Left colon (tissue), 2 donors: ENCODE results near the gene MYOM1. TPM values are rescaled to one million over a fixed set of nuclear protein-coding genes. Genes with fewer than 3 reads are reported as not detected.
"Not testable (repeated sequence)": the region's sequence is repeated elsewhere in the genome, so short reads cannot be mapped to it uniquely, and the experiment has no call there.

Experiments used
- ATAC-seq: fragments of 200-7000 bp; cut with Tn5 transposase; one replicate; pipeline ENCODE4 v1.9.1; 2020; ENCODE audit warnings: mild to moderate bottlenecking, moderate library complexity
- DNase-seq, 2 donors: peaks; one replicate each; pipeline ENCODE4 v3.0.0-alpha.2; 2020
- intact Hi-C, 2 donors: fragments of 100-400 bp; cut with DNase I in 1 of 2; cut with micrococcal nuclease in 1 of 2; formaldehyde crosslinking; loops; one replicate each; pipeline versions ENCODE4 v1.11.2 to v1.14.0; 2022; cut with DNase I, micrococcal nuclease
- total RNA-seq, 2 donors: library from RNA; stranded (reverse); fragmentation: NEBNext Ultra II Directional; extraction: Animal tissue kit (Norgen Biotek cat#: 25700); gene quantifications; one replicate each; pipeline ENCODE4 v1.2.1, GENCODE V29; 2021
- donor health status: DM: no; HTN: no; CAD: no.
- donor health status: DM: yes; HTN: yes; CAD: no.

Gene MYOM1
- total RNA-seq, 2 donors from 2014 or later = 3.5 to 9.6 TPM

GRCh38 chr18:3205239-3205638, 14.5 kb downstream of the MYOM1 start:
- no peak for DNase-seq
- no peak for ATAC-seq

DNA sequence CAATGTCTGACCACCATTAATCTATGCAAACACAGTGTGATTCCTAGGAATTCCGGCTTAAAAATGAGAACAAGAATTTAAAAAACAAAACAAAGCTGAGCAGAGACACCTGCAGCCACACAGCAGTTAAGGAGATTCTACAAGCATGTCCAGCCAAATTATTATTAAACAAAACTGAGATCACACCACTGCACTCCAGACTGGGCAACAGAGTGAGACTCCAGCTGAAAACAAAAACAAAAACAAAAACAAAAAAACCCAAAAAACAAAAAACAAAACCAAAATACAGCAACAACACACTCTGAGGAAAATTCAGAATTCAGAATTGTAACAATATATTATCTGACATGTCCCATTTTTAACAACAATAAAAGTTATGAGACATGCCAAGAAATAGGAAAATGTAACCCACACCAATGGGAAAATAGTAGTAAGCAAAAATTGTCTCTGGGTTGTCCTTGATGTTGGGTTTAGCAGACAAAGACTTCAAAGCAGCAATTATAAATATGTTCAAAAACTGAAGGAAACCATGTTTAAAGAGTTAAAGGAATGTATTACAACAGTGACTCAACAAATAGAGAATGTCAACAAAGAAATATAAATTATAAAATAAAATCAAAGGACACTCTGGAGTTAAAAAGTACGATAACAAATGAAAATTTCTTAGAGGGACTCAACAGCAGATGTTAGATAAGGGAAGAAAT, 19.7 kb downstream of the MYOM1 start:
- intact Hi-C loops = no loop called here
- DNase-seq = no peak
- no peak for ATAC-seq

More at GRCh38 chr18:3205239-3205638, 14.5 kb downstream of the MYOM1 start:
- intact Hi-C loops = no loop called here

DNA sequence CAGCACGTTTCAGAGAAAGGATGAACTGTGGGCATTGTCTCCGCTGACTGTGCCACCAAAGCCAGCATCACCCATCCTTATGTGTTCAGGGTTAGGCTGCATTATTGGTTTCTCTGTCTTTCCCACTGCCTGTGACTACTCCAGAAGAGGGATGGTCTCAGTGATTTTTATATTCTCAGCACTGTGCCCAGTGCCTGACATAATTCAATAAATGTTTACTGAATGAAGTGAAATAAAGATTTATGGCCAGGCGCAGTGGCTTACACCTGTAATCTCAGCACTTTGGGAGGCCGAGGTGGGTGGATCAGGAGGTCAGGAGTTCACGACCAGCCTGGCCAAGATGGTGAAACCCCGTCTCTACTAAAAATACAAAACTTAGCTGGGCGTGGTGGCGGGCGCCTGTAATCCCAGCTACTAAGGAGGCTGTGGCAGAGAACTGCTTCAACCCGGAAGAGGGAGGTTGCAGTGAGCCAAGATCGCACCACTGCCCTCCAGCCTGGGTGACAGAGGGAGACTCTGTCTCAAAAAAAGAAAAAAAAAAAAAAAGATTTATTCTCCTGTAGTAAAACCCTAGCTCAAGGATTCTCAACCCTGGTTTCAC, 21.4 kb downstream of the MYOM1 start:
- ATAC-seq = peak; percentile 89
- intact Hi-C loops = not testable (repeated sequence)
- DNase-seq = peak; percentile 35 to 37

- intact Hi-C loops = no loop called here
- no peak for DNase-seq
These were observed 24.7 kb downstream of the MYOM1 start for GRCh38 chr18:3194947-3195612.

GRCh38 chr18:3193331-3193730, 26.4 kb downstream of the MYOM1 start:
- no peak for ATAC-seq

More at GRCh38 chr18:3194947-3195612, 24.7 kb downstream of the MYOM1 start:
- no peak for ATAC-seq

DNA sequence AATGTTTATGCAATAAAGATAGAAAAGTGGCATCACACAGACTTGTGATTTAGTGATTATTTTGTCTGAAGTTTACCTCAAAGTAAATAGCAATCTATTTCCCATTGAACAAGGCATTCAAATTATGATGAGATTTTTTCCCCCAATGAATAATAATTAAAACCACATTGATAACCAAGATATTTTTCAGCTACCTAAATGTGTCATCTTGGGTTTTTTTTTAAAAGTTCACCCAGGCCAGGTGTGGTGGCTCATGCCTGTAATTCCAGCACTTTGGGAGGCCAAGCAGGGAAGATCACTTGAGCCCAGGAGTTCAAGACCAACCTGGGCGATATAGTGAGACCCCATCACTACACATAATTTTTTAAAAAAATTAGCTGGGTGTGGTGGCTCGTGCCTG, 27.0 kb downstream of the MYOM1 start:
- intact Hi-C loops = no loop called here
- ATAC-seq (no peak), DNase-seq (no peak)

More at GRCh38 chr18:3193331-3193730, 26.4 kb downstream of the MYOM1 start:
- intact Hi-C loops = no loop called here
- no peak for DNase-seq

DNA sequence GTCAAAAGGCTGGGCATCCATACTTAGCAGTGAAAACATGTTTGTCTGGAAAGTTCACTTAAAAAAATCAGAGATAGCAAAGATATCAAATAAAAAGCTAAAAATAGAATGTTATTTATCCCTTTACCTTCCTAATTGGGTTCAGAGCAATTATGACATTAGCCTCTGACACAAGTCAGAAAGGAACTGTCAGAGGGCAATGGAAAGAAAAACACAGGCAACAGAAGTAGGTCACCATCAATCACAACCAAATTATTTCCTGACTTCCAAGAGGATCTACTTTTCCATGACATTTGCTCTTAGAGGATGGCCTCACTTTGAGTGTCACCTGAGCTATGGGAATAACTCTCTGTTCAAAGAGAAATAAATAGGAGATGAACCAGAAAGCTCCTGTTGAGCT, 27.5 kb downstream of the MYOM1 start:
- intact Hi-C loops = no loop called here
- no peak for ATAC-seq
- DNase-seq = no peak

- intact Hi-C loops = no loop called here
- ATAC-seq = no peak
These were observed 29.2 kb downstream of the MYOM1 start for GRCh38 chr18:3190610-3191009.

GRCh38 chr18:3189884-3190283, 29.9 kb downstream of the MYOM1 start:
- intact Hi-C loops = no loop called here
- DNase-seq = no peak
- no peak for ATAC-seq

More at GRCh38 chr18:3190610-3191009, 29.2 kb downstream of the MYOM1 start:
- no peak for DNase-seq

DNA sequence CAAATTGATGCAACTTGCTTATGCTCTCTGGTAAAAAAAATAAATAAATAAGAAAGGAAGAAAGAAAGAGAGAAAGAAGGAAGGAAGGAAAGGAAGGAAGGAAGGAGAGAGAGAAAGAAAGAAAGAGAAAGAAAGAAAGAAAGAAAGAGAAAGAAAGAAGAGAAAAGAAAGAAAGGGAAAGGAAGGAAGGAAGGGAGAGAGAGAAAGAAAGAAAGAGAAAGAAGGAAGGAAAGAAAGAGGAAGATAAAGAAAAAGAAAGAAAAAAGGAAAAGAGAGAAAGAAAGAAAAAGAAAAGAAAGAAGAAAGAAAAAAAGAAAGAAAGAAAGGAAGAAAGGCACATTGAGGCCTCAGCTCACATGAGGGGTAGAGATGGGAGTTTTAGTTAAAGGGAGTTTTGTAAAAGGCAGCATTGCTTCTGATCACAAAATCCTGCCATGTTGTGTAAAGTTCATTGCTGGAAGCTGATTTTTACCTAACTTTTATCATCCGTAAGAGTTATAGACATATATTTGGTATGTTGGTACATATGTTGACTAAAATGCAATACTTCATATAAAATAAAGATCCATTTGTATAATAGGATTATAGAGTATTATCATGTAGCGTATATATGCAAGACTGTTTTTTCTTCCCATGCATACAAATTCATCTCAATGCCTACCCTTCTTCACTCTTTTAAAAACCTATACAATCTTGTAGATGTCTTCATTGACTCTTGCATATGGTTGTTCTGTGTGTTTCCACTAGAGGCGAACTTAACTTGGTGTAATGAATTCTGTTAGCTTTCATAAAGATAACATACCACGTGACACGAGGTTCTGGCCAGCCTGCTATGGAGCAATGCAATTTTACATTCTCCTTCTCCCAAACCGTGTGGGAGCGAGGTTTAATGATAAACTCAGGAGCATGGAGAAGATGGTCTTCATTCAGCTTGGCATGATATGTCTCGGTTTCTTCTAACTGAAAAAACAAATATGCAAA, 32.8 kb downstream of the MYOM1 start:
- ATAC-seq (peak; percentile 91), DNase-seq (no peak)
- intact Hi-C loops = no loop called here

DNA sequence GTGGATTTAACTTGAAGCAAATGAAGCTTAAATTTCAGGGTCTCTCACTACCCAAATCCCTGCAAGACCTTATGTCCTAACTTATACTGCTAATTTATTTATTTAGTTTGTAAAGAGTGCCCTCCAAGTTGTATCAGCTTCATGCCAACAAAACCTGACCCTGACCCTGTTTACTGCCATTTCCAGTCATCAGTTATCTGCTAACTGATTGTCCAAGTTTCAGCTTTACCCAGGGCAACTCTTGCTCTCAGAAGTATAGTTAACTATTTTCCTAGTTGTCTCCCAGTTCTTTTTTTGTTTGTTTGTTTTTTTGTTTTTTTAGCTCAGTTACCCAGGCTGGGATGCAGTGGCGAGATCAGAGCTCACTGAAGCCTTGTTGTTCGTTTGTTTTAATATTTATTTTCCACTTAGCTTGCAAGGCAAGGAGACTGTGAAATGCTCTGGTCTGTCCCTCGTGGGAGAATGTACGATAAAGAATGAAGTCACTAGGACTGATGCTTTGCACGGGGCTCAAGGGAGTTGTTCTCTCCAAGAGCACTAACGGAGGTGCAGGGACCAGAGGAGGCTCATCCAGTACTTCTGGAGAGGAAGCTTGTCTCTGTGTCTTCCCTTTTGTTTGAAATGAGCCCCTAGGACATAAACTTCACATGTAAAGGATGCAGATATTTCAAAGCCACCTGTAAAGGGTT, 35.3 kb downstream of the MYOM1 start:
- ATAC-seq (no peak), DNase-seq (no peak)
- intact Hi-C loops = no loop called here

DNA sequence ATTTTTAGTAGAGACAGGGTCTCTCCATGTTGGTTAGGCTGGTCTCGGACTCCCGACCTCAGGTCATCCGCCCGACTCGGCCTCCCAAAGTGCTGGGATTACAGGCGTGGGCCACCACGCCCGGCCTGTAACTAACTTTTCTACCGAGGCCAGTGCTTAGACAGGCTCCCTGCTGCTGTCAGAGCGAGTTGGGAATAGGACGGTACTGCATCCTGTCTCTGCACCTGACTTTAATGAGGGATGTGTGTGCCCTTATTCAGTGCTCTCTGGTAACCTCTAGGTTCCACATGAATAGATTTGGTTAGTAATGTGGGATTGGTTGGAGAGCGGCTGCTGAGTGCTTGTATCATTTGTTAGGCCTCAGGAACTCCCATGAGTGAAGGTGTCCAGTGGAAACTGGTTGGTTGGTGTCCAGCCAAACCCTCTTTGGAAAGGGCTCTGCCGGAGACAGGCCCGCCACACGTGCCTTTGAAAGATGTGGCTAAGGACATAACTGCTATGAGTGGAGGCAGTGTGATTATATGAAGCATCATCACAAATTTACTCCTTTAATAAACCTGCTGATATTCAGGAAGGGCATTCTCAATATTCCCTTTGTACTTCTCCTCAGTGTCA, 36.6 kb downstream of the MYOM1 start:
- no peak for ATAC-seq
- intact Hi-C loops = no loop called here
- no peak for DNase-seq

DNA sequence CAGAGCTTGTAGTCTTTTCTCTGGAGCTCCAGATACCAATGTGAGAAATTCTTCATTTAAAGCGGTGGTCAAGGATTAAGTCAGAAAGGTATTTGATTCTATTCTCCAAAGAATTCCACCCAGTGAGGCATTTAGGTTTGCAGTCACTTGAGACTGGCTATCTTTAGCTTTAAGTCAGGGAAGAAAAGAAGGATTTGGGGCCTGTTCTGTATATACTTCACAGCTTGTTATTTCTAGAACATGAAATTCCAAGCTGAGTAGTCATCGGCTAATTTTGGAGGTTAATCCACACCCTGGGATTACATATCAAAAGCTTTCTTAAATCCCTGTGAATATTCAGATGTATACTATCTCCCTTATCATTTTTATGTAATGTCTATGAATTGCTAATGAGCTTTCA, 39.4 kb downstream of the MYOM1 start:
- intact Hi-C loops = no loop called here
- DNase-seq (no peak), ATAC-seq (no peak)

- DNase-seq = no peak
- ATAC-seq = no peak
- intact Hi-C loops = no loop called here
These were observed 40.2 kb downstream of the MYOM1 start for GRCh38 chr18:3179430-3180089.

- DNase-seq = peak; percentile 60 to 65
- intact Hi-C loops = no loop called here
- ATAC-seq = peak; percentile 26
These were observed 41.7 kb downstream of the MYOM1 start for GRCh38 chr18:3177902-3178687.

- ATAC-seq (no peak), DNase-seq (no peak)
- intact Hi-C loops = no loop called here
These were observed 44.5 kb downstream of the MYOM1 start for GRCh38 chr18:3175195-3175758.
